Measurements from ENCODE around the gene WDR5.

Gene WDR5

GRCh38 chr9:134149380-134149779, 13.5 kb downstream of the WDR5 start:
- Mint-ChIP-seq H3K4me1 (no peaks in the 10 kb centered on the region), H3K27me3 (no peaks in the 10 kb centered on the region), H3K27ac (no peak overlapping the region), H3K36me3 (peaks cover 10% of the 10 kb centered on the region), H3K9me3 (no peaks in the 10 kb centered on the region), H3K4me3 (no peak overlapping the region)

DNA sequence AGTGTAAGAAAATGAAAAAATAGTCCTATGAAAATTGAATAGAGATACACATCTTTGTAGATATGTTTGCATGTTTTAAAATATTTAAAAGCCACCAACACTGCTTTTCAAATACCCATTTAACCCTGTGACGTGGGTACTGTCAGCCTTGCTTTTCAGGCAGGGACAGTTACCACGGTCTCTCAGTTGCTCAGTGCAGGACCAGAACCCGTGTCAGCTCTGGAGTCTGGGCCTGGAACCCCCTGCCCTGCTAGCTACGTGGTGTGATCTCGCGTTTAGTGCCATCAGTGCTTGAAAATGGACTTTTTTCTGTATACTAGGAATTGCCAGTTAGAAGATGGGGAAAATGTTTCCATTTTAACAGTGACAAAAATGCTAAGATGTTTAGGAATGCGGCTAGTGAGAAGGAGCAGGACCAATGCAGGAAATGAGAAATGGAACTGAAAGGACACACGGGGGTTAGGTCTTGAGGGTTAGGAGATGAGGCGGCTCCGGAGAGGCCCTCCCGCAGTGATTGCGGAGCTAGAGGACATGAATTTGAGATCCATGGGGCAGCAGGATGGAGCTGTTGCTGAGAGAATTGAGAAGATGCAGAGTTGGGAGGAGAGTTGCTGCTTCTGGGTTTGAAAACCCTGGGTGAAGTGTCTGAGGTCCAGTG, 14.8 kb downstream of the WDR5 start:
- Mint-ChIP-seq H3K4me3 (no peak overlapping the region), H3K9me3 (no peaks in the 10 kb centered on the region), H3K4me1 (no peaks in the 10 kb centered on the region), H3K27me3 (no peaks in the 10 kb centered on the region), H3K27ac (peak overlapping the region; percentile 86), H3K36me3 (peaks cover 10% of the 10 kb centered on the region)

DNA sequence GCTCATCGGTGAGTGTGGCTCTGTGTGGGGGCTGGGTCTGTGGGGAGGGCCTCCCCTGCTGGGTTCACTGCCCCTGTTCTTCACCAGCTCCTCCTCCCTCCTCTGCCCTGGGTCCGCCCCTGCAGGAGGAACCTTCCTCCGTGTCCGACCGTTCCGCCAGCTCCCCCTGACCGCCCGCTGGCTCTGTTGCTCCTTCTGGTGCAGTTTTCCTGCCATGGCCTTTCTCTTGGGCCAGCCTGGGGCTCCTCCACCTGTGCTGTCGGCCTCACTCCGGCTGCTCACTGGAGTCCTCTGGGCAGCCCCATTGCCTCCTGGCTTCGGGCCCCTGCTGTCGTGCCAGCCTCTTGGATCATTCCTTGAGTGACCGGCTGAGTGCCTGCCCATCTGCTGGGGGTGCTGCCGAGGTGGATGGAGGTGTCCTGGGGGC, 16.2 kb downstream of the WDR5 start:
- no peaks in the 10 kb centered on the region for H3K9me3 Mint-ChIP-seq
- H3K4me3 Mint-ChIP-seq = no peak overlapping the region
- no peak overlapping the region for H3K27ac Mint-ChIP-seq
- H3K4me1 Mint-ChIP-seq = no peaks in the 10 kb centered on the region
- no peaks in the 10 kb centered on the region for H3K27me3 Mint-ChIP-seq
- peaks cover 10% of the 10 kb centered on the region for H3K36me3 Mint-ChIP-seq

GRCh38 chr9:134152488-134152887, 16.6 kb downstream of the WDR5 start:
- H3K27me3 Mint-ChIP-seq = no peaks in the 10 kb centered on the region
- peaks cover 10% of the 10 kb centered on the region for H3K36me3 Mint-ChIP-seq
- no peaks in the 10 kb centered on the region for H3K9me3 Mint-ChIP-seq
- H3K27ac Mint-ChIP-seq = no peak overlapping the region
- H3K4me3 Mint-ChIP-seq = no peak overlapping the region
- no peaks in the 10 kb centered on the region for H3K4me1 Mint-ChIP-seq

DNA sequence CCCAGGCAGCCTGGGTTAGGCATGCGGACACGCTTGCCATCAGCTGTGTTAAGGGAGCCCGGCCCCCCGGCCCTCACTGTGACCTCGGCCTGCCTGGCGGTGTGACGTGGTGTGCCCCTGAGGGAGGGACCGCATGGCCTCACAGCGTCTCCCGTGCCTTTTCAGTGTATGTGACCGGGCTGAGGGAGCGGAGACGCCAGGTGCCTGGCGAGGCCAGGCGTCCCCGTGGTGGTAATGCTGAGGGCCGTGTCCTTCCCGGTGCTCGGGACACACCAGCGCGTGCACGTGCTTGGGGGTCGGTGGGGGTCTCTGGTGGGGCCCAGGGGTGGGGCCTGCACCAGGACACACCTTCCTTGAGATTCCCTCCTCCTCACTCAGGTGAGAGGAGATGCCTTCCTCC, 17.6 kb downstream of the WDR5 start:
- Mint-ChIP-seq H3K4me1 (no peaks in the 10 kb centered on the region), H3K9me3 (no peaks in the 10 kb centered on the region), H3K27ac (no peak overlapping the region), H3K36me3 (peaks cover 11% of the 10 kb centered on the region), H3K4me3 (no peak overlapping the region), H3K27me3 (no peaks in the 10 kb centered on the region)

GRCh38 chr9:134154262-134154701, 18.4 kb downstream of the WDR5 start:
- Mint-ChIP-seq H3K4me1 (no peaks in the 10 kb centered on the region), H3K4me3 (no peak overlapping the region), H3K9me3 (no peaks in the 10 kb centered on the region), H3K27me3 (no peaks in the 10 kb centered on the region), H3K27ac (no peak overlapping the region), H3K36me3 (peaks cover 9% of the 10 kb centered on the region)

- no peak overlapping the region for H3K27ac Mint-ChIP-seq
- H3K9me3 Mint-ChIP-seq = no peaks in the 10 kb centered on the region
- no peaks in the 10 kb centered on the region for H3K4me1 Mint-ChIP-seq
- H3K27me3 Mint-ChIP-seq = no peaks in the 10 kb centered on the region
- peaks cover 6% of the 10 kb centered on the region for H3K36me3 Mint-ChIP-seq
- no peak overlapping the region for H3K4me3 Mint-ChIP-seq
Measured at GRCh38 chr9:134155812-134156377, 20.0 kb downstream of the WDR5 start.

DNA sequence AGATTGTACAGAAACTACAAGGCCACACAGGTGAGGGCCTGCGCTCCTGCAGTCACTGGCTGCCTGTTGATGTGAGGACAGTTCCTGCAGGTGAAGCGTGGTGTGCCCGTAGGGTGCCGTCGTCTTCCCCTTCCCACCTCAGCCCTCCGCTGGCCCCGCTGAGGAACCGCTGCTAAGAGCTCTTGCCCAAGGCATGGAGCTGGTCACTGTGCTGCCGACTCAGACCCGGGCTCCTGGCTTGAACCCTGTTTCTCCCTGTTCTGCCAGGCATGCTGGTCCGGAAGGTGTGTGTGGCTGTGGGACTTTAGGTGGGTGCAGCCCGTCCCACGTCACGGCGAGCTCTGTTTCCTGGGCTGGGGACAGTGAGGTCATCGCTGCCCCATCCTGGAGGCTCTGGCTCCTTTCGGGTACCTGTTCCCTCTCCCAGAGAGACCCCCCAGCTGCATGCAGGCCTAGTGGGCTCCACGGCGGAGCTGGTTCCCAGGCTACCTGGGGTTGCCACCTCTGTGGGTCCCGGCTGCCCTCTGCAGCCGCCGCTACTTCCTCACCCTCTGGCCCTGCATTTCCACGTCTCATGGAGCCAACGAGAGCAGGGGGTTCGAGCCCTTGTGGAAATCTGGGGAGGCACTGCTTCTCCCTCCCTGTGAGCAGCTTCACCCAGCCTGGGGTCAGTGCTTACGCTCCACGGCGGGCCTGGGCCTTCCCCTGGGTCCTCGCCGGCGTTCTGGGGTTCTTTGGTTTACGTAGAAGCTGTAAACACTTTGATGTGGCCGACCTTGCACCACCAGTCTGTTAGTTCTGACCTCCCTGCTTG, 20.9 kb downstream of the WDR5 start:
- Mint-ChIP-seq H3K36me3 (peaks cover 6% of the 10 kb centered on the region), H3K9me3 (no peaks in the 10 kb centered on the region), H3K27ac (no peak overlapping the region), H3K4me3 (no peak overlapping the region), H3K27me3 (no peaks in the 10 kb centered on the region), H3K4me1 (peaks cover 1% of the 10 kb centered on the region)

- peaks cover 6% of the 10 kb centered on the region for H3K36me3 Mint-ChIP-seq
- no peak overlapping the region for H3K4me3 Mint-ChIP-seq
- no peaks in the 10 kb centered on the region for H3K27me3 Mint-ChIP-seq
- H3K9me3 Mint-ChIP-seq = no peaks in the 10 kb centered on the region
- H3K4me1 Mint-ChIP-seq = peaks cover 8% of the 10 kb centered on the region
- no peak overlapping the region for H3K27ac Mint-ChIP-seq
Measured at GRCh38 chr9:134157378-134157885, 21.6 kb downstream of the WDR5 start.

DNA sequence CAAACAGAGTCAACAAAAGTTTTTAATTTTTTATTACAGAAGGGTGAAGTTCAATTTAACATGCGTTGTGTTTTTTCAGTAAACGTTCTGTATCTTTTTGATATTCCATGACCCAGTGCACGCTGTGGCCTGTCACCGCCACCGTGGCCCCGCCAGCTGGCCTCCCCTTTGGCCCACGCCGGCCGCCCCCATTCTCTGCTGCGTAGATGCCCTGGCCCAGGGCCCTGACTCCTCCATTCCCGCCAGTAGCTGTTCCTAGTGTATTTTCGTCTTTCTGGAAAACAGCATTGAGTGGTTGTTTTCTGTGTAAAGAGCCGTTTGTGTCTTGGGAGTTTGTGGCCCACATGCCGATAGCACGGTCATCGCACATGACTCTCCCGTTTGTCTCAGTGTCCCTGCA, 22.4 kb downstream of the WDR5 start:
- Mint-ChIP-seq H3K27me3 (no peaks in the 10 kb centered on the region), H3K4me1 (peaks cover 12% of the 10 kb centered on the region), H3K9me3 (no peaks in the 10 kb centered on the region), H3K27ac (no peak overlapping the region), H3K4me3 (no peak overlapping the region), H3K36me3 (peaks cover 6% of the 10 kb centered on the region)

- no peaks in the 10 kb centered on the region for H3K27me3 Mint-ChIP-seq
- H3K27ac Mint-ChIP-seq = no peak overlapping the region
- no peak overlapping the region for H3K4me3 Mint-ChIP-seq
- no peaks in the 10 kb centered on the region for H3K9me3 Mint-ChIP-seq
- peaks cover 14% of the 10 kb centered on the region for H3K4me1 Mint-ChIP-seq
- peaks cover 6% of the 10 kb centered on the region for H3K36me3 Mint-ChIP-seq
Measured at GRCh38 chr9:134158753-134159392, 23.0 kb downstream of the WDR5 start.

DNA sequence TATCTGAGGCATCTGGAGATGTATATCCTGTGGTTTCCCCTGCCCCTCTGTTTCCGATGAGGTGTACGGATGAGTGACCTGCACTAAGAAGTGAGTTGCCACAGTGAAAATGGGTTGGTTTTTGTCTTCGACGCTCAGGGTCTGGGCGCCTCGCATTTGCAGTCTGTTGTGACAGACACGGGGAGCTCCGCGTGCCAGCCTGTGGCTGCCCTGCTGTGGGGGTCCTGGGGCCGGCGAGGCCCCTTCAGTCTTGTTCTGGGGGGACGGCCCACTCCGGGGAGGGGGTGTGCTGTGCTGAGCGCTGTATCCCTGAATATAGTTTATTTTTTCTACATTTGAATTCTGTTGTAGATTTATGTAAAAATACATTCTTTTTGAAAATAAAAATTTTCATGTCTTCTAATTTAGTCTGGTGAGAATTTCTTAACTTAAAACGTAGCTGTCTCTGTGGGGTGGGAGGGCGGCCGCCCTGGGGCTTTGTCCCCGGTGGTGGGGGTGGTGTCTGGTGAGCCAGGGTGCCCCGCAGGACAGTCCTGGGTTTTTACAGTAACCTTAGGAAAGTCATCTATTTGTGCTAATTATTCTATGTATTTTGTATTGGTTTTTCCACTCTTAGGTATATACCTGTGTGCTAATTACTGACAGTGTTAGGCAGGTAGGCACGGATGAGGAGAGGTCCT, 23.8 kb downstream of the WDR5 start:
- Mint-ChIP-seq H3K27ac (no peak overlapping the region), H3K4me1 (peaks cover 15% of the 10 kb centered on the region), H3K4me3 (no peak overlapping the region), H3K9me3 (no peaks in the 10 kb centered on the region), H3K27me3 (no peaks in the 10 kb centered on the region), H3K36me3 (peaks cover 6% of the 10 kb centered on the region)

DNA sequence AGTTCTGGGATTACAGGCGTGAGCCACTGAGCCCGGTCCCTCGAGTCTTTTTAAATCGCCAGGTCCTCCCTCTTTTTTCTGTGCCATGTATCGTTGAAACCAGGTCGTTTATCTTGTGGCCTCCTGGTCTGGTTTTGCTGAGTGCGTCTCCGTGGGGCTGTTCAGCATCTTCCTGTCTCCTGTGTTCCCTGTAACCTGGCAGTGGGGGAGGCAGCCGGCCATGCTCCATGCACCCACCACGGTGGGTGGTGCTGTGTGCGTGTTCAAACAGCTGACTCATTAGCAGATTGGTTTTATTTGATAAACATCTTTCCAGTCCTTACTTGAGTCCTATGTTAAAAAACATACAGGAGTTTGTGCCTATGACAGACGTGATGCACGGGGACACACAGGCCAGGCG, 25.8 kb downstream of the WDR5 start:
- peak overlapping the region; percentile 52 for H3K27ac Mint-ChIP-seq
- H3K9me3 Mint-ChIP-seq = no peaks in the 10 kb centered on the region
- H3K27me3 Mint-ChIP-seq = no peaks in the 10 kb centered on the region
- peaks cover 6% of the 10 kb centered on the region for H3K36me3 Mint-ChIP-seq
- peak overlapping the region; percentile 63 for H3K4me3 Mint-ChIP-seq
- peaks cover 23% of the 10 kb centered on the region for H3K4me1 Mint-ChIP-seq

DNA sequence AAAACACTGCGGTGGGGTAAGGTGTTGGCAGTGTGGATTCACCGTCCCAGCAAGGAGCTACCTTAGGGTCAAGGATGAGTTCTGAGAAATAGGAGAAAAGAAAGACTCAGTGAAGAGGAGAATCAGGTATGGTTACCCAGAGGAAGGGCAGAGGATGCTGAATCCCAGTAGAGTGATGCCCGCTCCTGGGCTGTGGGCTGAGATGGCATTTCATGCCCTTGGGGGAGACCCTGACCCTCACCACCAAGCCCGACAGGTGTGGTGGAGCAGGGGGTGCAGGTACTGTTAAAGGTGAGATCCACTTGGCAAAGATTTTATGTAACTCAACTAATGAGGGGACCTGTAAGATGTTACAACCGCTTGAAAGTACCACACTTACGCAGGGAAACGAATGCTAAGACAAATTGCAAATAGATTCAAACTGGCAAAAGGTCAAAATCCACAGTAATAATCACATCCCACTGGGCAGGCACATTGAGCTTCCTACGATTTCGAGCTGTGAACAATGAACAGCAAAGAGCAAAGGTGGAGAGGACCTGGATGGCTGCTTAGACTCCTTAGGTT, 26.4 kb downstream of the WDR5 start:
- no peaks in the 10 kb centered on the region for H3K9me3 Mint-ChIP-seq
- peak overlapping the region; percentile 52 for H3K27ac Mint-ChIP-seq

GRCh38 chr9:134162926-134163370, 27.1 kb downstream of the WDR5 start:
- H3K27me3 Mint-ChIP-seq = no peaks in the 10 kb centered on the region
- no peak overlapping the region for H3K27ac Mint-ChIP-seq
- no peak overlapping the region for H3K4me3 Mint-ChIP-seq

More for the DNA sequence above, 26.4 kb downstream of the WDR5 start:
- Mint-ChIP-seq H3K4me3 (peak overlapping the region; percentile 63), H3K4me1 (peaks cover 23% of the 10 kb centered on the region), H3K36me3 (peaks cover 6% of the 10 kb centered on the region), H3K27me3 (no peaks in the 10 kb centered on the region)

More at GRCh38 chr9:134162926-134163370, 27.1 kb downstream of the WDR5 start:
- peaks cover 23% of the 10 kb centered on the region for H3K4me1 Mint-ChIP-seq
- peaks cover 6% of the 10 kb centered on the region for H3K36me3 Mint-ChIP-seq
- H3K9me3 Mint-ChIP-seq = no peaks in the 10 kb centered on the region

Measured in activated naive CD4-positive, alpha-beta T cell treated with anti-CD3 and anti-CD28 coated beads, Interleukin-2, amount 50 U/mL, for 24 hours (primary cell).